PFSK-1 (cell line): ENCODE results near the gene KSR1.

Source experiments
- POLR2AphosphoS5 ChIP-seq: IDR thresholded peaks from 2 replicates; pipeline ENCODE4 v1.6.1; 2012; ENCODE audit warnings: low read depth, mild to moderate bottlenecking, control low read depth, low read length, moderate library complexity
- TAF1 ChIP-seq: IDR thresholded peaks from 2 replicates; pipeline ENCODE4 v1.6.1; 2012; ENCODE audit warnings: low read length, control low read depth, borderline replicate concordance; ENCODE audit not compliant: insufficient read depth

DNA sequence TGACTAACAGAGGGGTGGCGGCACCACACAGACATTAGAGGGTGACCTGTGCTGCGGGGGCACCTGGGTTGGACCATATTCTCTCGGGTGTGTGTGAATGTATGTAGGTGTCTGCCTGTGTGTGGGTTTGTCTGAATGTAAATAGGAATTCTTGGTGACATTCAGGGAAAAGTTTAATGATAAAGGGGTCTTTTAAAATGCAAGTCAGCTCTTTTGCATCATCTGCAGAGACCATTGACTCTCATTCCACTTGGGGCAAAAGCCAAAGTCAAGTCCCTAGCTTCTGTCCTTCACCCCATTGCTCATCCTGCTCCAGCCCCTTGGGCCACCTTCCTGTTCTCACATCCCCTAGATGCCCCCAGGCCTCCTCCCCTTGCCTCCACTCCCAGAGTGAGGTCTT is 23.6 kb downstream of the KSR1 start:
- no peak for TF ChIP-seq POLR2AphosphoS5
- no peak for TF ChIP-seq TAF1
